ENCODE results near the gene NFKBIL1. TPM values are rescaled to one million over a fixed set of nuclear protein-coding genes. Genes with fewer than 3 reads are reported as not detected.
A peak's percentile ranks its signal among the peaks of the same experiment; 100 is the strongest.

The NFKBIL1 gene
- total RNA-seq, 2 experiments from 2014 or later = 13.6 to 16.2 TPM

DNA sequence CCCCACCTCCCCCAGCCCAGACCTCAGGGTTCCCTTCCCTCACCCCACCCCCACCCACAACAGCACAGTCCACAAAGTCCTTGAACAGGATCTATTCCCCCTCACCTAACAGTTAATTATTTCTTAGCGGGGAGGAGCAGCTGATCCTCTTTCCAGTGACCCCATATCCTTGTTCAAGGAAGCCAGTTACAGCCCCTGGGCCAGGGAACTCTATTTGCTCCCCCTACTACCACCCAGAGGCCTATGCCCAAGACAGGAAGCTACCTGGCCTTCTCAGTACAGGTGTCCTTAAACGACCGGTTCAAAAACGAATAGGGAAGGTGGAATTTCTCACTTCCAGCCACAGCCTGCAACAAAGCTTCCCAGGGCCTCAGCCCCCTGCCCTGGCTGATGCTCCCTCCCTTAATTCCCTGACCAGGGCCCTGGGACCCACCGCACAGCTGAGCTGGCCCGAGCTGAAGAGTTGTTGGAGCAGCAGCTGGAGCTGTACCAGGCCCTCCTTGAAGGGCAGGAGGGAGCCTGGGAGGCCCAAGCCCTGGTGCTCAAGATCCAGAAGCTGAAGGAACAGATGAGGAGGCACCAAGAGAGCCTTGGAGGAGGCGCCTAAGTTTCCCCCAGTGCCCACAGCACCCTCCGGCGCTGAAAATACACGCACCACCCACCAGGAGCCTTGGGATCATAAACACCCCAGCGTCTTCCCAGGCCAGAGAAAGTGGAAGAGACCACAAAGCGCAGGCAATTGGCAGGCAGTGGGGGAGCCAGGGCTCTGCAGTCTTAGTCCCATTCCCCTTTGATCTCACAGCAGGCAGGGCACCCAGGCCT lies 17.9 kb upstream of the NFKBIL1 start:
- Mint-ChIP-seq H3K9me3 (ENCODE audit: low read depth) (no peaks in the 10 kb centered on the region), H3K27me3 (no peaks in the 10 kb centered on the region), H3K4me3 (no peak overlapping the region), H3K36me3 (peaks cover 40% of the 10 kb centered on the region), H3K27ac (no peak overlapping the region), H3K4me1 (peaks cover 11% of the 10 kb centered on the region)
- ATAC-seq (no peak), DNase-seq (no peak)
- CTCF ChIA-PET = no interaction called here

DNA sequence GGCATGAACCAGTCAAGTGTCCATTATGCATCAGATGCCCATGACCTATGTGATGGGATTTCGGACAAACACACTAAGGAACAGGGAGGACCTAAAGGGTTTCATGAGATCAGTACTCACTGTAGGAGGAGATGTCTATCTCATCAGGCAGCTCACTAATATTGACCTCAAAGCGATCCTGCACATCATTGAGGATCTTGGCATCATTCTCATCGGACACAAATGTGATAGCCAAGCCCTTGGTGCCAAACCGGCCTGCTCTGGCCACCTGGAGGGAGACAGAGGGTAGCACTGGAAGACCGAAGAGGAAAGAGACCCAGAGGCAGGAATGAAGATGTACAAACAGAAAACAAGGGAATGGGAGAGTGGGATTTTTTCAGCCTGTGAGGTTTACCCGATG lies 16.7 kb upstream of the NFKBIL1 start:
- peaks cover 19% of the 10 kb centered on the region for H3K4me1 Mint-ChIP-seq
- DNase-seq (no peak), ATAC-seq (no peak)
- no peak overlapping the region for H3K4me3 Mint-ChIP-seq
- H3K9me3 Mint-ChIP-seq (ENCODE audit: low read depth) = no peaks in the 10 kb centered on the region
- no peaks in the 10 kb centered on the region for H3K27me3 Mint-ChIP-seq
- H3K27ac Mint-ChIP-seq = no peak overlapping the region
- H3K36me3 Mint-ChIP-seq = peaks cover 50% of the 10 kb centered on the region
- CTCF ChIA-PET = no interaction called here

DNA sequence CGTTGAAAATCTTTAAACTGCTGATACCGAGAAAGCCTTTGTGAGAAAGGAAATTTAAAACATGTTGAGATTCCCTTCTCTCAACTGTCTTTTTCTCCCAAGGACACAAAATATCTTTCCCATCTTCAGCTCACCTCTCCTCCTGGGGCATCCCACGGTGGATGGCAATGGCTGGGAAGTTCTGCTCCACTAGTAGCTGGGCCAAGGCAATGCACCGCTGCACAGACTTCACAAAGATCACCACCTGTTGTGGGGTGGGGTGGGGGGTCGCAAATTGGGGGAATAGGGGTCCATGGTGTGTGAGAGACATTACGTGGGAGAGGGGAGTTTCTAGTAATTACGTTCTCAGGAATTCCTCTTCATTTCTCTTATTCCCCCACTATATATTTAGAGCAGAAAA lies 16.2 kb upstream of the NFKBIL1 start:
- H3K4me1 Mint-ChIP-seq = peaks cover 24% of the 10 kb centered on the region
- H3K27ac Mint-ChIP-seq = no peak overlapping the region
- no peaks in the 10 kb centered on the region for H3K27me3 Mint-ChIP-seq
- H3K9me3 Mint-ChIP-seq (ENCODE audit: low read depth) = no peaks in the 10 kb centered on the region
- H3K4me3 Mint-ChIP-seq = no peak overlapping the region
- ATAC-seq (no peak), DNase-seq (no peak)
- CTCF ChIA-PET = interaction anchor here (1.0 to 1.1 kb wide), 2 partner anchors 10 to 72 kb away, joined by 3 to 5 read pairs; partner anchors contain the start of gene DDX39B
- H3K36me3 Mint-ChIP-seq = peaks cover 55% of the 10 kb centered on the region

DNA sequence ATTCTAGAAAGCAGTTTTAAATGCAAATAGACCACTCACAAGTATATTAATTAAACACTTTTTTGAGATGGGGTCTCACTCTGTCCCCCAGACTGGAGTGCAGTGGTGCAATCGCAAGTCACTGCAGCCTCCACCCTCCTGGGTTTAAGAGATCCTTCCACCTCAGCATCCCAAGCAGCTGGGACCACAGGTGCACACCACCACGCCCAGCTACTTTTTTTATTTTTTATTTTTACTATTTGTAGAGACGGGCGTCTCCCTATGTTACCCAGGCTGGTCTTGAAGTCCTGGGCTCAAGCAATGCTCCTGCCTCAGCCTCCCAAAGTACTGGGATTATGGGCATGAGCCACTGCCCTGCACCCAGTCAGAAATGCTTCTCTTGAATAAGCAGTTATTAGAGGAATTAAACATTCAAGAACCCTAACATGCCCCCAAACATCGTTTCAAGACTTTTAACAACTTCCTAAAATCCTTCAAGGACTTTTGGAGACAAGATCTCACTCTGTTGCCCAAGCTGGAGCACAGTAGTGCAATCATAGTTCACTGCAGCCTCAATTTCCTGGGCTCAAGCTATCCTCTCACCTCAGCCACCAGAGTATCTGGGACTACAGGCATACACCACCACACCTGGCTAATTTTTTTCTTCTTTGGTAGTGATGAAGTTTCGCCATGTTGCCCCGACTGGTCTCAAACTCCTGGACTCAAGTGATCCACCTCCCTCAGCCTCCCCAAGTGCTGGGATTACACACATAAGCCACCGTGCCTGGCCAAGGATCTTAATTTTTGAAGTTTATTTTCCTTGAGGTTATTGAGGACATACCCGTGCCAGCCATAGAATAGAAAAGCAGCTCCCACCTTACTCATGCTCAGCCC lies 15.4 kb upstream of the NFKBIL1 start:
- ATAC-seq (no peak), DNase-seq (no peak)
- H3K27ac Mint-ChIP-seq = no peak overlapping the region
- no peak overlapping the region for H3K4me3 Mint-ChIP-seq
- H3K27me3 Mint-ChIP-seq = no peaks in the 10 kb centered on the region
- H3K4me1 Mint-ChIP-seq = peaks cover 31% of the 10 kb centered on the region
- no peaks in the 10 kb centered on the region for H3K9me3 Mint-ChIP-seq (ENCODE audit: low read depth)
- CTCF ChIA-PET = interaction anchor here (1.0 to 1.1 kb wide), 3 partner anchors 9 to 71 kb away, joined by 3 to 5 read pairs (median 3); partner anchors contain the start of gene DDX39B
- H3K36me3 Mint-ChIP-seq = peaks cover 62% of the 10 kb centered on the region

DNA sequence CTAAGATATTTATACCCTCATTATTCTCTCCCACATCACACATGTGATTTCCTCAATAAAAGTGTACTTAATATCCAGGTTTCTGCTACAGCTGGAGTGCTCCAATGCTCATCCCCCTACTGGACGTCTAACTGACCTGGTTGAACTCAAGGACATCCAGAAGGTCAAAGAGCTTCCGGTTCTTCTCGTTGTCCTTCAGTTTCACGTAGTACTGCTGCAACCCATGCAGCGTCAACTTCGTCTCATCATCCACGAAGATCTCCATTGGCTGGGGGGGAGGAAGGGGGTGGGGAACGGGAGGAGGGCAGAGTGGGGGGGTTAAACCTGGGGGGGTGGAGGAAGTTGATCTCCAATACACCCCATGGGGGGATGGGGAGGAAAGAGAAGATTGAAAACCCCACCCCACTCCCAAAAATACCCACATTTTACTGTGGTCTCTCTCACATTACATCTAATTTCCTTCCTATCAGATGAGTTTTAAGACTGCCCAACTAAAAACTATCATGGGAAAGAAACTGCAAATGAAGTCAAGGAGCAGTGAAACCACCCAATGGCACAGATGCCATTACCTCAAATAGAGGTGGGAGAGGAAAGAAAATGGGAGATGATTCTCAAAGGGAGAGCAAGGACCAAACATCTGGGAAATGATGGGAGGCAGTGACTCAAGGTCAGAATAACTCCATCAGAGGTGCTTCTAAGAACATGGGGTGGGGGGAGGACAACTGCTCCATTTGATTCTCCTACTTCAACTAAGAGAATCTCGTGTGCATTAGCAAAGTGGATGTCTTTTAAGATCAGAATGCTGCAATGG lies 14.6 kb upstream of the NFKBIL1 start:
- CTCF ChIA-PET = interaction anchor here (1.1 kb wide), 1 partner anchor 38 kb away, joined by 3 read pairs; no protein-coding TSS in a partner anchor
- Mint-ChIP-seq H3K9me3 (ENCODE audit: low read depth) (no peaks in the 10 kb centered on the region), H3K4me3 (no peak overlapping the region), H3K27ac (peak overlapping the region; percentile 33), H3K36me3 (peaks cover 67% of the 10 kb centered on the region), H3K4me1 (peaks cover 35% of the 10 kb centered on the region), H3K27me3 (no peaks in the 10 kb centered on the region)
- DNase-seq (no peak), ATAC-seq (no peak)

DNA sequence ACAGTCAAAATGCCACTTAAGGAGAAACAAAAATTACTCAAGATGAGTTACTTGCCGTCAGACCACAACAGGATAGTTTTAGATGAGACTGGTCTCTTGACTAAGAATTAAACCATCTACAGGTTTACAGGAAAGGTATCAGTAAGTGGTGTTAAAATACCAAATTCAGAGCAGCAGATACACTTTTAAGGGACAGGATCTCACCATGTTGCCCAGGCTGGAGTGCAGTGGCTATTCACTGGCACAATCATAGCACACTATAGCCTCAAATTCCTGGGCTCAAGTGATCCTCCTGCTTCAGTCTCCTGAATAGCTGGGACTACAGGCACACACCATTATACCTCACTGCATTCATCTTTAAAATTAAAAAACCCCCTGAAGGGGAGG lies 14.0 kb upstream of the NFKBIL1 start:
- Mint-ChIP-seq H3K27me3 (no peaks in the 10 kb centered on the region), H3K27ac (peak overlapping the region; percentile 42), H3K4me1 (peaks cover 39% of the 10 kb centered on the region), H3K9me3 (ENCODE audit: low read depth) (no peaks in the 10 kb centered on the region), H3K4me3 (no peak overlapping the region), H3K36me3 (peaks cover 71% of the 10 kb centered on the region)
- no peak for DNase-seq
- CTCF ChIA-PET = no interaction called here
- no peak for ATAC-seq

DNA sequence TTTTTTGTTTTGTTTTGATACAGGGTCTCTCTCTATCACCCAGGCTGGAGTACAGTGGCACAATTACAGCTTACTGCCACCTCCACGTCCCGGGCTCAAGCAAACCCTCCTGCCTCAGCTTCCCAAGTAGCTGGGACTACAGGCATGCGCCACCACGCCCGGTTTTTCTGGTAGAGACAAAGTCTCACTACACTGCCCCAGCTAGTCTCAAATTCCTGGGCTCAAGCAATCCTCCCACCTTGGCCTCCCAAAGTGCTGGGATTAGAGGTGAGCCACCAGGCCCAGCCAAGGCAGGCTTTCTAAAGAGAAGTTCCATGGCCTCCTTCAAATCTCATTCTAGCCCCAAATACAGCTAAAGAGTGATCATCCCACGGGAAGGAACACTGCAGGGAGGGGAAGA lies 13.4 kb upstream of the NFKBIL1 start:
- CTCF ChIA-PET = interaction anchor here (1.0 kb wide), 1 partner anchor 40 kb away, joined by 3 read pairs; no protein-coding TSS in a partner anchor
- Mint-ChIP-seq H3K4me1 (peaks cover 45% of the 10 kb centered on the region), H3K36me3 (peaks cover 76% of the 10 kb centered on the region)

DNA sequence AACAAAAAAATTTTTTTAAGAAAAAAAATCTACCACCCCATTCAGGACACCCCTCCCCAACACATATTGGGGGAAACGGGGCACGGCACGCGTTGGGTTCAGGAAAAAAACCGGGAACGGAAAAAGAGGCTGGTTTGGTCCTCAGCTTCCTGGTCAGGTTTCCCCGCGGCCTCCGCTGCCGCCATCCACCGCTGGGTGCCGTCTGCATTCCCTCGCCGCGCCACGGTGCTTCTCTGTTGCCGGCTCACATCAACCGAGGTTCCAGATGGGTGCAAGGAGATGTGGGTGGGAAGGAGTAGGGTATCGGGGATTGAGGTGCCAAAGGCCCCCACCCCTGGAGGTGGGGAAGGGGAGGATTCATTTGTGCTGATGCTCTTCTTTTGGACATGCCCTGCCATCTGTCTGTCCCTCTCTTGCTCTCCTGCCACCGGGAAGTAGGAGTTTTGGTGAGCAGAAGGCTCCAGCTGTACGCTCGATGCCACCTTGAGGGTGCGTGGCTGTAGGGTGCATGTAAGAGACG lies 12.8 kb upstream of the NFKBIL1 start:
- peaks cover 82% of the 10 kb centered on the region for H3K36me3 Mint-ChIP-seq
- H3K9me3 Mint-ChIP-seq (ENCODE audit: low read depth) = no peaks in the 10 kb centered on the region
- H3K4me1 Mint-ChIP-seq = peaks cover 51% of the 10 kb centered on the region
- no peaks in the 10 kb centered on the region for H3K27me3 Mint-ChIP-seq
- CTCF ChIA-PET = interaction anchor here (1.0 kb wide), 1 partner anchor 41 kb away, joined by 3 read pairs; no protein-coding TSS in a partner anchor
- no peak overlapping the region for H3K27ac Mint-ChIP-seq
- DNase-seq = no peak
- ATAC-seq = no peak
- no peak overlapping the region for H3K4me3 Mint-ChIP-seq

More for the DNA sequence above, 13.4 kb upstream of the NFKBIL1 start:
- H3K27ac Mint-ChIP-seq = no peak overlapping the region
- no peaks in the 10 kb centered on the region for H3K27me3 Mint-ChIP-seq
- no peak overlapping the region for H3K4me3 Mint-ChIP-seq
- no peak for DNase-seq
- no peaks in the 10 kb centered on the region for H3K9me3 Mint-ChIP-seq (ENCODE audit: low read depth)
- no peak for ATAC-seq

DNA sequence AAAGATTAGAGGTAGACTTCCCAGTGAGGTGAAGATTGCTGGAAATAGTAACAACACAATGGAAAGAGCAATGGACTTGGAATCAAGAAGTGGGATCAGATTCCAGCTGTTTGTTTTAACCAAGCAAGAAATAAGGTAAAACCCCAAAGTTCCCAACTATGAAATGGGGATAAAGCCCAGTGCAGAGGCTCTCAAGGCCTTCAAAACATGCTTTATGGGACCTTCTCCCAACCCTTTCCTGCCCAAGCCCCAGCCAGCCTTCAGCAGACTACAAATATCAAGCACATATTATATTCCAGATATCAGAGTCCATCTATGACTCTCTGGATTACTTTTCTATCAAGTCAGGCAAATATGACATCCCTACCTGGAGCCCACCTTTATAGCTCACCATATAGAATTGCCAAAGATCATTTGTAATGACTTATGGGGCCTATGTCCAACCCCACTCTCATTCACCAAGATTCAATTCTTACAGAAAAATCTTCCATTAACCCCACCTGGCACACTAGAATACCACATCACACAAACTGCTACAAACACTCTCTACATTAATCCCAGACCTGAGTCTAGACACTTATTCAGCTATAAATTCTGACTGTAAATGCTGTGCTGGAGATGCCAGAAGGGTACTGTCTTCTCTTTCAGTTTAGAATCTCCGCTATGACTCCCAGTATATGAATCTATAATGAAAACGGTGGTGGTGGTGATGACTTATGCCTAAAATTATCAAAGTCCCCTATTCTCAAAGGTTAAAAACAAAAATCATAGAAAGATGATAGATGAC lies 11.7 kb upstream of the NFKBIL1 start:
- no peaks in the 10 kb centered on the region for H3K9me3 Mint-ChIP-seq (ENCODE audit: low read depth)
- ATAC-seq (no peak), DNase-seq (no peak)
- H3K27me3 Mint-ChIP-seq = no peaks in the 10 kb centered on the region
- CTCF ChIA-PET = no interaction called here
- H3K4me3 Mint-ChIP-seq = no peak overlapping the region
- no peak overlapping the region for H3K27ac Mint-ChIP-seq
- H3K36me3 Mint-ChIP-seq = peaks cover 83% of the 10 kb centered on the region
- H3K4me1 Mint-ChIP-seq = peaks cover 59% of the 10 kb centered on the region

DNA sequence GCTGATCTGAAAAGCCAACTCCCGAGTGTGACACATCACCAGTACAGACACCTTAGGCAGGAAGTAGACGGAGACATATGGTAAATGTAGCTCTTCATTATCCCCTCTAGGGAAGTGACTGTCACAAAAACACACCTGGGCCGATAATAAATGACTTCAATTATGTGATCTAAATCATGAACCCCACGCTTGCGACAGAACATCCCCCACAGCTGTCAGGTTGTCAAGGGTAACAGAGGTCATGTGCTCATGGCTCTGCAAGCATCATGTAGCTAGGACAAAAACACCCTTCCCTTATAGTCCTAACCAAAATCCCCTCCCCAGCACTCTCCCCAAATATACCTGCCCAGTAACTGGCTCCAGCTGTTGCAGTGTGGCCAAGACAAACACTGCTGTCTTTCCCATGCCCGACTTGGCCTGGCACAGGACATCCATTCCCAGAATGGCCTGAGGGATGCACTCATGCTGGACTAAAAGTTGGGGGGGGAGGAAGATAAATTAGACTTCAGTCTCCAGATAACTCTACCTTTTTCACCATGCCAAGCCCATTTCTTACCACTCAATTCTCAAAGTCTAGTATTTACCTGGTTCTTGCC lies 8.5 kb upstream of the NFKBIL1 start:
- peaks cover 64% of the 10 kb centered on the region for H3K36me3 Mint-ChIP-seq
- CTCF ChIA-PET = interaction anchor here (1.4 to 16.9 kb wide), 6 partner anchors 12 to 139 kb away, joined by 3 to 952 read pairs (median 14); partner anchors contain the start of genes LST1, LTB, MICB and NCR3
- H3K27me3 Mint-ChIP-seq = no peaks in the 10 kb centered on the region
- no peaks in the 10 kb centered on the region for H3K9me3 Mint-ChIP-seq (ENCODE audit: low read depth)
- peak overlapping the region; percentile 94 for H3K4me3 Mint-ChIP-seq
- H3K4me1 Mint-ChIP-seq = peaks cover 60% of the 10 kb centered on the region
- ATAC-seq (no peak), DNase-seq (no peak)
- H3K27ac Mint-ChIP-seq = peak overlapping the region; percentile 35

DNA sequence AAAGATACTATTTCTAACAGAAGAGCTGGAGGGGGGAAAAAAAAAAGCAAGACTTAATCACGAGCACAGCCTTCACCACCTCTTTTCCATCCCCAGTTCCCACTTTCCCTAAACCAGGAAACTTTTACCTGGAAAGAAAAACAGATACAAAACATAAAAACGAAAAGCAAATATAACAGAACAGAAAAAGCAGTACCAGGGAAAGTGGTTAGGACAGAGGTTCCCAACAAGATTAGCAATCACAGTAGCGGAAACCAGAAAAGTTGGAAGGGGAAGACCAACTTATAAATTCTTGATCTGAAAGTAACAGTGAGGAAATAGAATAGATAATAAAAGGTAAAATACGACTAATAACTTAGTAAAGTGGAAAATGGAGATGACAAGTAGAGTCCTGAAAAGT lies 6.8 kb upstream of the NFKBIL1 start:
- H3K27me3 Mint-ChIP-seq = no peaks in the 10 kb centered on the region
- H3K36me3 Mint-ChIP-seq = peaks cover 49% of the 10 kb centered on the region
- peak overlapping the region; percentile 90 for H3K27ac Mint-ChIP-seq
- no peaks in the 10 kb centered on the region for H3K9me3 Mint-ChIP-seq (ENCODE audit: low read depth)
- peak overlapping the region; percentile 94 for H3K4me3 Mint-ChIP-seq
- H3K4me1 Mint-ChIP-seq = peaks cover 51% of the 10 kb centered on the region
- DNase-seq (no peak), ATAC-seq (no peak)
- CTCF ChIA-PET = interaction anchor here (0.9 to 16.9 kb wide), 16 partner anchors 9 to 198 kb away, joined by 3 to 952 read pairs (median 5); partner anchors contain the start of genes ABHD16A, AIF1, BAG6 and GPANK1
